Epidermal melanocyte (primary cell): ENCODE results near the gene RHOBTB1.

Source experiments
- DNase-seq: peaks from one replicate; pipeline ENCODE4 v3.0.0; 2011; ENCODE audit warnings: low spot score; ENCODE audit not compliant: insufficient read length

Gene RHOBTB1

DNA sequence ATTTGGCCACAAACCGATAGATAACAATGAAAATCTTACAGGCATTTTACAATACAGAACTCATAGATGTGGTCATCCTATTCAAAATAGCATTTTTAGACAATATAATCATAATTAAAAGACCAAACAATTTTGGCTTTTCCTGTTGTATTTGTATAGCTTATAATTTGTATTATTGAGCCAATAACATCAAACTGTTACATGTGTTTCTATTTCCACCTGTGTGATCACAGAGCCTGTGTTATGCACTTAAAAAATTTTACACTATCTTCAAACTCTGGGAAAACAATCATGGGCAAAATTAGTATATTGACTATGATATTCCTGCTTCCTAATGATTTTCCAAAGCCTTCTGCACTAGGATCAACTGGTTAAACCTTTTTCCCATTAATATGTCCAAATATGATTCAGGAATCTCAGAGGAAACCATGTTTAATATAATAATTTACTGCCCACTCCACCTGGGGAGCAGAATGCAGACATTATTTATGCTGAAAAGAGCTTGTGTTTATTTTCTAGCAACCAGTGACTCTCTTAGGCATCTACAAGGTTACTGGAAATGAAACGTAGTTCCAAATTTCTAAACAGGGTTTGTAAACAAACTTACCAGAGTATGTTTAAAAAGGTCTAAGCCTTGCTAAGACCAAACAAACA, 1.7 kb downstream of the RHOBTB1 start:
- DNase-seq, result no peak

DNA sequence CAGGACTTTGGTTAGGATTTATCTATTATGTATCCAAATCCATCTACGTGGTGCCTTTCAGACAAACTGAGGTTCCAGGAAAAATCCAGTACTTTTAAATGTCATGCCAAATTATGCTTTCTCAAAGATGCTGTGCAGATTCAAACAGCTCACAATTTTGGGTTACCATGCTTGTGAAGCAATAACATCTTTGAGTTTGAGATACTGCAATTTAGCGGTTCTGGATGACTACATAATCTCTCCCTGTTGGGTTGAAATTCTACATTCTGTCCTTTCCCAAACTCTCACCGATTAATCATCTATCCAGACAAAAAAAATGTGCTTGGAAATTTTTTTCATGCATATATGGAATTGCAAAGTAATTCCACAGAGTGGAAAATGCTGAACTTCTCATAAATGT, 3.5 kb downstream of the RHOBTB1 start:
- DNase-seq, result no peak

DNA sequence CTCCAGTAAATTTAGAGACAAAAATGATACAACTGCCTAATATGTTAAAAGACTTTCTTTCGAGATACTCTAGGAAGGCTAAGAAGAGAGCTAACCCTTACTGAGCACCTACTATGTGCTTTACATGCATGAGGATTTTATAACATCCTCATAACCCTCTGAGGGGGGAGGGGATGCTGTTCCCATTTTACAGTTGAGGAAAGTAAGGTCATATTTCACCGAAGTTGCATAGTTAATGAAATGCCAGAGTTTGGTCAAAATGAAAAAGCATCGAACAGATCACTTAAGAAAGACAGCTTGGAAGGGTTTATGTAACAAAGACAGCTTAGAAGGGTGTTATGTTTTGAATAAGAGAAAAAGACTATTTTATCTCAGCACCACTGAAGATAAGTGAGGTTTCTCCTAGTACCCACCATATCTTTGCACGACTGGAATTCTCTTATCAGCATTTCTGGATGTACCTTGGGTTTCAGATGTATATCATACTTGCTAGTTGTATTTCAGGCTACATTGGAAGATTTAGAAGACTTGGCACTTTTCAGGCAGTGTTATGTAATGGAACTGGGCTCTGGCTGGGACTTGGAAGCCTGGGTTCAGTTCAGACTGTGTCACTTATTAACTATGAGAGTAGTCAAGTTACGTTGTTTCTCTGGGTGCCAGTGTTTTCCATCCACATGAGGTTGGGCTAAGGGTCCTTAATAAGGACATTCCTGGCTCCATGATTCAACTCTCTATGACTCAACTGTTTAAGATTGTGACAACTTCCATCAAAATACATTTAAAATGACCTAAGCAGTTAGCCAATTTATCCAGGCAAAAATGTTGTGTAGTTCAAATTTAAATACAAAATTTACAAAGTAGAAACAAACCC, 6.0 kb downstream of the RHOBTB1 start:
- DNase-seq, result no peak

DNA sequence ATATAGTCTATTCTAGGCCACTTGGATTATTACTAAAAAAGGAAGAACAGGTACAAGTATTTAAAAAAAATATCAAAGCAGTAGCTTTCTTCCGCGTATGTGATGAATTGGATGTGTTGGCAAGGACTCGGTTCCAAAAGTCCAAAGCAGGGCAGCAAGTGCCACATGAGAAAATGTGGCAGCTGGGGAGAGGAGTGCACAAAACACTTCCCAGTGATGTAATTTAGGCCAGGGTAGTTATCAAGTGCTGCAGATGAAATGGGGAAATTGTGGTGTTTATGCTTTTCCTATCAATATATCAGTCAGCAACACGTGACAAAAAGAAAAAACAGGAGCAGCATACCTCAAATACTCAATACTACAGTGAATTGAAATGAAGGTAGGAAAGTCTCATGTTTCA, 7.0 kb downstream of the RHOBTB1 start:
- DNase-seq, result no peak

DNA sequence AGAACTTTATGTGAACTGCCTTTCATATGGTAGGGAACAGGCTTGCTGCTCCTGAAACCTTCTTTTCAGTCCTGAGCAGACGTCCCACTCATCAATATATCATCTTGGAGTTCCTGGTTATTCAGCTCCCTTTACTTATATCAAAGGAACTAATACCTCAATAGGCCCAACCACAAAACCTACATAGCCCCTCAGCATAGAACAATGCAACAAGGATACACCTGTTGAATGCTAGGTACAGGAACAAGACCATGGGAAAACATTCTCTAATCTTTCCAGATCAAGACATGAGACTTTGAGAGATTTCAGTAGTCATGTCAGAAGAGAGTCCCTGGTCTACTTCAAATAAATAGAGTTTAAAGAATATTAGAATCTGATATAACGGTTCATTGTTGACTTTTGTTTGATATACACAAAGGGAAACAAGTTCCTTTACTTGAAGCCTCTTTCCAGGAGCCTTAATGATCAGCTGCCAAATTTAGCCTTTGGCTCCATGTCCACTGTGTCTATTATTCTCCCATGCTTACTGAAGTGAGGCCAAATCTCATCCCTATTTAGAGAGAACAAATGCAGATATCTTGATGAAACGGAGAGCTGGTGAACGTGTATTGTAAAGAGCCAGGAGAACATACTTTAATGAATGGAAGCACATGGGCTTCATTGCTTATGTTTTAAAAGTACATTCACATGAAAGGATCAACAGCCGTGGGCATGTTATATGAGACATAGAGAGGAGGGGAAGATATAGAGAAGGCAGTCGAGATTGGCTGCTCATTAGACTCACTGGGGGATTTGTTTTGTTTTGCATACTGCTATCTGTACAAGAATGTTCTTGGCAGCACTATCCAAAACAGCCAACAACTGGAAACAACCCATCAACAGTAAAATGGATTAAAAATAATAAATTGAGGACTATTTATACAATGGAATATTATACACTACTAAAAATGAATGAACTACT, 9.5 kb downstream of the RHOBTB1 start:
- no peak for DNase-seq

DNA sequence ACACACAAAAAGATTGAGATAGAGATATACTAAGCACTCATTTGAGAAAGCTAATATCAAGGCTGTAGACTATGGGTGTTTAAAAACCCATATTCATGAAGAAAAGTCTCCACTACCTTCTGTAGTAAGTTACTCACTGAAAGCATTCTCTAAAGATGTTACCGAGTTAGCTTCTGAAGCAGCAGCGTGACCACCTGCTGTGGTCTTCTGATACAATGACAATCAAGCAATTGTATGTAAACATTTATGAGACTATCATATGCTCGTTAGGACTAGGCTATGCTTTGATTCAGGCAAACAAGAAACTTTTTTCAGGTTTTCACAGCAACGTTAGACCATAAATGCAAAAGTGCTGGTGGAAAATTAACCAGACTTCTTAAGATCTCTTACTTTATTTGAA, 11.2 kb downstream of the RHOBTB1 start:
- no peak for DNase-seq

DNA sequence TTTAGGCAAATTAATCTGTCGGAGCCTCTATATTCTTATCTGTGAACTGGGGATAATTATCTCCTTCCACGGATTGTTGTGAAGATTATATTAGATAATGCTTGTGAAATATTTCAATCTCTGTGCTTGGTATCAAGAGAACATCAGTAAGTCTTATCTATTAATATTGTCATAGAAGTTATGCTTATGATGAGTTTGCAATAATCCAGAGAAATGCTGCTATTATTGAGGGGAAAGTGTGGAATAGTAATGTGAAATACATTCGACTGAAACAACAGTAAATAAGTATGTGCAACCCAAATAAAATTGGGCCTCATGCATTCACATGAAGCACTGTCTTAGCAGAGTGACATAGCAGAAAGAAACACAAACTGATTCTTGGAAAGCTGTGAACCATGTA, 13.7 kb downstream of the RHOBTB1 start:
- no peak for DNase-seq

DNA sequence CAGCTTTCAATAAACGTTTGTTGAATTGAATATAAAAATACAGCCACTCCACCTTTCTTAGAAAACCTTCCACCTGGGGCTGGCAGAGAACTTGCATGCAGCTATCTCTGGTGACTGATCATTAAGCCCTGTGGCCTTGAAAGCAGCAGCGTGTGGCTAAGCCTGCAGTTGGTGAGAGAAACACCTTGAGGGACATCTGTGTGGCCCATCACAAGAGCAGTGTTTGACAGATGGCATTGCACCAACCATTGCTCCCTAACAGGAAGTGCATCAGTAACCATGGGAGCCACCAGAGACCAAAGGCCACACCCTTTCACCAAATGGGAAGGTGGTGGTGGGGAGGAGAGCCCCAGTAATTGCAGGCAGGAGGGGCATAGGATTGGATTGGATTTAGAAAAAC, 22.4 kb downstream of the RHOBTB1 start:
- DNase-seq, result no peak

DNA sequence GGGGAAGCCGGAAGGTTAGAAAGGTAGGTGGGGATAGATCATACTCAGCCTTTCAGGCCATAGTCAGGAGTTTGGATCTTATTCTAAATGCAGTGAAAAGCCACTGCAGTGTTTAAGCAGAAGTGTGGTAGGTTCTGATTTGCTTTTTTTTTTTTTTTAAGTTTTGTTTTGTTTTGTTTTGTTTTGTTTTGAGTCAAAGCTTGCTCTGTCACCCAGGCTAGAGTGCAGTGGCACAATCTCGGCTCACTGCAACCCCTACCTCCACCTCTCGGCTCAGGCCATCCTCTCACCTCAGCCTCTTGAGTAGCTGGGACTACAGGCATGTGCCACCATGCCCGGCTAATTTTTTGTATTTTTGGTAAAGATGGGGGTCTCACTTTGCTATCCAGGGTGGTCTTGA, 23.5 kb downstream of the RHOBTB1 start:
- DNase-seq, result no peak

DNA sequence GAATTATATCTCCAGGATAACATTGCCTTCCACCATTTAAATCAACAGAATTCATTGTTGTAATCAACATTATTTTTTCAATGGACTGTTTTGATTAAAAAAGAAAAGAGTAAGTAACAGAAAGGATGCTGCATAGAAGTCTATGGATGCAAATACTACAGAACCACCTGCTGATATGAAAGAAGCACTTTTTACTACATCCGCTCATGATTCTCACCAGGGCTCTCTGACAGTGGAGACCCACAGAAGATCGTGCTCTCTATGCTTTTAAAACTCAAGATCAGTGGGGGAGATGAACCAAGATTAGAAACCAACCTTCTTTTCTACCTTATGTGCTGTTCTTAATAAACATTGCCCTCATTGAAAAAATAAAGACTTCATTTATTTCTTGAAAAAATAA, 24.4 kb downstream of the RHOBTB1 start:
- no peak for DNase-seq

DNA sequence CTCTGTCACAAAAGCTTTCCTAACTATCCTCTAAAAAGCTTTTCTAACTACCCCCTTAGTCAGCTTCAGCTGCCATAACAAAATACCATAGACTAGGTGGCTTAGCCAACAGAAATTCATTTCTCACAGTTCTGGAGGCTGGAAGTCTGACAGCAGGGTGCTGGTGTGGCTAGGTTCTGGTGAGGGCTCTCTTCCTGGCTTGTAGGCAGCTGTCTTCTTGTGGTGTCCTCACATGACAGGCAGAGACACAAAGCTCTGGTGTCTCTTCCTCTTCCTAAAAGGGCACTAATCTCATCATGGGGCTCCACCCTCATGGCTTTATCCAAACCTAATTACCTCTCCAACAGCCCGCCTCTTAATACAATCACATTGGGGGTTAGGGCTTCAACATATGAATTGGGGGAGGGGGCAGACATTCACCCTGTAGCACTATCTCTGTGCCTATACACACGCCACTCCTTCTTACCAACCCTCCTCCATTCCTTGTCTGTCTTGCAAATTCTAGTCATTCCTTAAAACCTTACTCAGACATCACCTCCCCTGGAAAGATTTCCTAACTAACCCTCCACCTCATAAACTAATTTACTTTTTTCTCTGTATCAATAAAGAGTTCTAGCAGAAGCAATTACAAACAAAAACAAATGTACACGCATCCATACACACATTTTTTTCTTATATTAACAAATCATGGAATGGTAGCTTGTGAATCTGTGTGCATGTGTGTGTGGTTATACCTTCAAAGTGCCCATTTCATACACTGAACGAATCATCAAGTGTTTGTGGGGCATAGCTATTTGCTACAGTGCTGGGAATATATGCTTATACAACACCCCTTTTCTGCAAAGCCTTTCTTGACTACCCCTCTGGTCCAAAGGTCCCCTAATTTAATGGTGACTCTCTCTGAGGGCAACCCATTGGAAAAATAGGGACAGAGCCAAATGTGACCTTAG, 26.4 kb downstream of the RHOBTB1 start:
- no peak for DNase-seq

DNA sequence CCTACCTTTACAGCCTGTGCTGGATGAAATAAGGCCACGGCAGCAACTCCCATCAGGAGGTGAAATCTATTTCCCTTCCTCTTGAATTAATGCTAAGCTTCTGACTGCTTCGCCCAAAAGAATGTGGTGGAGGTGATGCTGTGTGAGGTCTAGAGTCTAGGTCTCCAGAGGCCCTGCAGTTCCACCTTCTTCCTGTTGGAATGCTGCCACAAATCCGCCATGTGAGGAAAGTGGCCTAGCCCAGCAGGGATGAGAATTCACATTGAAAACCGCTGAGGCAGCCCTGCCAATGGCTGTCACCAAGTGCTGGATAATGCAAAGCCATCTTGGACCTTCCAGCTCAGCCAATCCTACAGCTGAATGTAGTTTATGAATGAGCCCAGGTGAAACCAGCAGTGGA, 28.0 kb downstream of the RHOBTB1 start:
- no peak for DNase-seq

DNA sequence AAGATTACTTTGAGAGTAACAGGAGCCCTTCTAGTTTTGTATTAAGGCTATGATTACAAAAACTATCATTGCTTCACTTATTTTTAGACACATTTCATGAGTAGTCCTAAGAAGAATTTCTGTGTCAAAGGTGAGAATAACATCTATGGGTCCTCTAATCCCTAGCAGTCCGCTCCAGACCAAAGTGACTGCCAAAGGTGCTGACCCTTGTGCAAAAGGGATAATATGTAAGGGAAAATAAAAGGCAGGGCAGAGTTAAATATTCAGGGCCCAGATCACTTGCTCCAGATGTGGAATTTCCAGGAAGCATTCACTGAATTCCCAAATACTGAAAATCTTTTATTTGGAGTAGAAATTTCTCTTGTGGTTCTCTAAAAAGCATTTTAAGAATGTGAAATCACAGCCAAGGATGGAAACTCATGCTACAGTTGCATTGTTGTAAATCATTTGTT, 29.3 kb downstream of the RHOBTB1 start:
- peak; percentile 57 for DNase-seq

DNA sequence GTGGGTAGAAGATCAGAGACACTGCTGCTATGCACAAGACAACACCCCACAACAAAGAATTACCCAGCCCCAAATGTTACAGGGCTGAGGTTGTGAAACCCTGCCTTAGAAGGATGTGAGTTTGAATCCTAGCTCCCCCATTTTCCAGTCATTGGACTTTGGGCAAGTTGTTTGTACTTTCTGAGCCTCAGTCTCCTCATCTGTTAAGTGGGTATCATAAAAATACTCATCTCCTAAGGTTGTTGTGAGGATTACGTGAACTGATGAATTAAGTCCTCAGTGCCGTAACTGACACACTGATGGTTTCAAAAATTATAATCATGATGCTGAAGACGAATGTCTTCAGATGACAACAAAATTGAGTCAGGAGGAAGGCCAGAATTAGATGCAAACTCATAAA, 30.3 kb downstream of the RHOBTB1 start:
- no peak for DNase-seq

DNA sequence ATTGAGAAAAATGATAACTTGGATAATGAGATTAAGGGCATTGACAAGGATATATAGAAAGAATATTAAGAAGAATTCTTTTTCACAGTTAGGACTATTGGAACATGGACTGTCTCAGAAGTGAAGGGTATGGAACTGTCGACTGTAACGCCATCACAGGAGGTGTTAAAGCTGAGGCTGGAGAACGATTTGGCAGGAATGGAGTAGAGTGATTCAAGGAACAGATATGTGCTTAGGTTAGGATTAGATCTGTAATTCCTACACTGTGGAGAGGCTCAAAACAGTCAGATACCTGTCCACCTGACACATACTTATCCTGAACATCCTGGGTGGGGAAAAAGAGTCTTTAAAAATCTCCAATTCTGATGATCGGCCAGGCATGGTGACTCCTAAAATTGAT, 30.9 kb downstream of the RHOBTB1 start:
- no peak for DNase-seq

DNA sequence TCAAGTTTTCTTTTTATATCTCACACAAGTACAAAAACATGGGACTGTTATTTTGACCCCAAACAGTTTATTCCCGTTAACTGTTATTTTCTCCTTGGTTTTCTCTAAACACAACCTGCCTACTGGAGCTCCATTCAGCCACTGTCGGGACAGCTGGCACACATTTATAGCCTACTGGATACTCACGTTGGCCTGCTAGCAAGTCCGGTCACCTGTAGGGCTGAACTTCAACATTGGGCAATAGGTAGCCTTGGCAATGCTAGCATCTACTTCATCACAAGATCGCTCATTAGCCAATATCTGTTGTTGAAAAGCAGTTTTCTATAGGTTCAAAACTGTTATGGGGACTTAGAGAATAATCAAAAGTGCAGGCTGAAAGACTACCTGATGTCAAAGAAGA, 32.3 kb downstream of the RHOBTB1 start:
- no peak for DNase-seq

DNA sequence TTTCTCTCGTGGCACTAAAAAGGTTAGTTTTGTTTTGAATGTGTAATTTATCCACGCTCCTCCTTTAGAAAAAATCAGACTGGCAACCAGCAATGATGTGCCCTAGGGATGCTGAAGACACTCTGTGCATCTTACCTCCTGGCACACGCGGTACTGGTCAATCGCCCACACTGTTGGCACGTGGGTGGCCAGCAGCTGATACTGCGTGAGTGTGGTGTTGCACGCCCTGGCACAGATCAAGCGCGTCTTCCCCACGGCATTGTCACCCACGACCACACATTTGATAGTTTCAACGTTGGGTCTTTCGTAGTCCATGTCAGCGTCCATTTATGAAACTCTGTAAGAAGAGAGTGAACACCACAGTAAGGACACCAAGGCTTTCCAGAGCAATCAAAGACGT, 32.8 kb downstream of the RHOBTB1 start:
- DNase-seq, result no peak

DNA sequence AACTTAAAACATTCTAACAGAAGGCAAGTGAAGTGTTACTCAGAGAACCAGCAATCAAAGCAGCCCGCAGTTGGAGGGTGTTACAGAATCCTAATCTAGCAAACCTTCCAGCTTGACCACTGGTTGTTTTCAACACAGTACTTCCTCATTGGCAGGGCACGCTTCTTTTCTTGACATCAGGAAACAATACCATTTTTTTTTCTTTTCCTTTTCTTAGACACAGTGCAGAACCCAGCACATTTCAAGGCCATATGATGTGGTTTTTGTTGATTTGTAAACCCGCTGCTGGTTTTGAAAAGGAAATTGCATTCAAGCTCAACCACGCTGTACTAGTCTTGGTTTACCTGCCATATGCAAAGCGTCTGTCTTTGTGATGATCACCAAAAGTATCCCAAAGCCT, 33.4 kb downstream of the RHOBTB1 start:
- DNase-seq, result no peak

DNA sequence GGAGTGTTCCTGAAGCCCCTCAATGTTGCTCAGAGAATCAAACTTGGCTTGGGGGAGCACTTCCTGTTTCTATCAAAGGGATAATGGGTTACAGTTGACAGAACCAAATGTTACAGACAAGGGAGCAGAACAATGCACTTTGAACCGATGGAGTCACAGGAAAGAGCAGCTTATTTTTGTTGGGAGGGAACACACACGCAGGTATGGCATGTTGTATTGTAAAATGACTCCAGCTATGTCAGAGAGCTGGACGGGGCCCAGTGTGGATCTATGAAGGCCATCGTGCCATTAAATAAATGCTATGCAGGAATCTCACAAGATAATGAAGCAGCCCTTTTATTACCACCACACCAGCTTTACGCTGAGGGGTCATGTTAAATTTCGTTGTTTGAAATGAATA, 35.1 kb downstream of the RHOBTB1 start:
- DNase-seq, result no peak

DNA sequence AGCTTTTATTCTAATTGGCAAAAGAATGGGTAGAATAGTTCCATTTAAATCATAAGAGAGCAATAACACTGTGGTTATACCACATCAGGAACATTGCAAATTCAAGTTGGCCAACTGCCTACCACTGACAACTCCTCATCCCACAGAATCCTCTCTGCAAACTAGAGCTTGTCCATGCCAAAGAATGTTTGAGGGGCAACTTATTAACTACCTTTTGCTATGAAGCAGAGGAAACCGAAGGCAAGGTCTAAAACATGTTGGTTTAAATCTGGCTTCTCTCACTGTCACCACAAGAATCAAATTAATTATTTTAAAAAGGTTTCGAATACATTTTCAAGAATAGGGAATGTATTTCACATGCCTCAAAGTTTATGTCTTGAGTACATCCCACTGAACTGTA, 36.0 kb downstream of the RHOBTB1 start:
- DNase-seq, result no peak

DNA sequence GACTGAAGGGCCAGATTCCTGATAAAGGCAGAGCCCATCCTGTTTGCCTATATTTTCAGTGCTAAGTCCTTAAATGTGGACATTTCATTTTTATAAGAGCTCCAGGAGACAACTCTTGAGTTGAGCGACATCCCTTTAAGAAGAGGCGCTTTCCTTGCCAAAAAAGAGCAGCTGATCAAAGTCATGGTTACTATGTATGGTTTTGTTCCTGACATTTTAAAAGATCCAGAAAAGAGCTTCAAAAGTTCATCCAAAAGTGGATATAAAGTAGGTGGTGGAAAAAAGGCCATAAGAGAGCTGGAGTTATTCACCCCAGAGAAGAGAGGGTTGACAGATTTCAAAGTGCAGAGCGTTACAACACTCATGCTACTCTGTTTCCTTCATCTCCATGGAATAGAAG, 36.7 kb downstream of the RHOBTB1 start:
- DNase-seq, result no peak
